ENCODE measurements around the gene ZGLP1.
A peak's percentile ranks its signal among the peaks of the same experiment; 100 is the strongest.
"Not testable (repeated sequence)": the region's sequence is repeated elsewhere in the genome, so short reads cannot be mapped to it uniquely, and the experiment has no call there.

Gene ZGLP1

DNA sequence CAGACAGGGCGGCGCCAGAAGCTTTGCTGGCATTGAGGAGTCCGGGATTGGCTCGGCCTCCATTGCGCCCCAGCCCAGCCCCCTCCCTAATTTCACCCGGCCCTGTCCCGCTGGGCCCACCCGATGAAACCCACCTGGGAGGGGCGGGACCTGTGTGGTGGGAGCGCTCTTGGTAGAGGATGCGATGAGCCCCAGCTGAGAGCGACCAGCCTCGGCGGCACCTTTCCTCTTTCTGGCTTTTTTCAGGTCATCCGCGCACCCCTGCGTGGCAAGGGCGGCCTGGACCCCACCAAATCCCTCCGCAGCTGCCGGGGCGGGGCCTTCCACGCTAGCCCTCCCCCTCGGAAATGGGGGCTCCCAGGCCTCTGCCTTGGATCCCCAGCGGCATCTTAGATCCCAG is at the start of gene ZGLP1:
ZGLP1 (minus strand) TSS at position 393 of the 400 bp plus-strand sequence.
- DNase-seq: no peak

DNA sequence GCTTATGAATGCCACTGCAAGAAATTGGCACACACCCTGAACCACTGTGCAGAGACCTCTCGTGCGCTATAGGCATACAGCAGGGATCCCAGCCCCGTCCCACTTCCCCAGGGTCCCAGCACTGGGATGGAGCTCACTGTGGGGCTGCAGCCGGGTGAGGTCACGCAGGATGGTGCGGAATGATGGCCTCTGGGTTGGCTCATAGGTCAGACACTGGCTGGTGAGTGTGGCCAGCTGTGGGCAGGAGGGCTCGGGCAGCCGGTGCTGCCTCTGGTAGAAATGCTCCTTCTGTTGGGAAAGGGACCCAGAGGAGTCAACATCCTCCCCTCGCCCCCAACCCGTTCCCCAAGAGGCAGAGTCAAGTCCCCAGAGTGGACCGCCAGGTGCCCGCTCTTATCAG is 46.8 kb upstream of the ZGLP1 start:
- DNase-seq: no peak

DNA sequence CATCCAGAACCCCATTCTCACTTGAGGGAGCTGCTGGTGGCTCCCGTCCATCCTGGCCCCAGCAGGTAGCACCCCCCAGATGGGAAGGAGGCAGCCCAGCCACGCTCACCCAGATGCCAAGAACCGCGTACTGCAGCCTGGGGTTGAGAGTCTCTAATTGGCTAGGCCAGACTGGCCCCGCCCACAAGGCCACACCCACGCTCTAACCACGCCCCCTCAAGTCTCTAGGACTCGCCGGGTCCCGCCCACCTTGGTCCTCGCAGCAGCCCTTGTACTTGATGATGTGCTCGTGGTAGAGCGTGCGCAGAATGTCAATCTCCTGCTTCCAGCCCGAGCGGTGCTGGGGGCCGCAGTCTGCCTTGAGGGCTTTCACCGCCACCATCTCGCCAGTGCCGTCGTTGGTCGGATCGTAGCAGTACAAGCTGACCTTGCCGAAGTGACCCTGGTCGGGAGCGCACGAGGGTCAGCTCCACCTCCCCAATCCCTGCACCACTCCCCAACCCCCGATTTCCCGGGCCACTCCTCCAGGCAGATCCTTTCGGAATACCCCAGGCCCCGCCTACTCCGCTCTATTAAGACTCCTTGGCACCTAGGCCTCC is 44.3 kb upstream of the ZGLP1 start:
- no peak for DNase-seq

DNA sequence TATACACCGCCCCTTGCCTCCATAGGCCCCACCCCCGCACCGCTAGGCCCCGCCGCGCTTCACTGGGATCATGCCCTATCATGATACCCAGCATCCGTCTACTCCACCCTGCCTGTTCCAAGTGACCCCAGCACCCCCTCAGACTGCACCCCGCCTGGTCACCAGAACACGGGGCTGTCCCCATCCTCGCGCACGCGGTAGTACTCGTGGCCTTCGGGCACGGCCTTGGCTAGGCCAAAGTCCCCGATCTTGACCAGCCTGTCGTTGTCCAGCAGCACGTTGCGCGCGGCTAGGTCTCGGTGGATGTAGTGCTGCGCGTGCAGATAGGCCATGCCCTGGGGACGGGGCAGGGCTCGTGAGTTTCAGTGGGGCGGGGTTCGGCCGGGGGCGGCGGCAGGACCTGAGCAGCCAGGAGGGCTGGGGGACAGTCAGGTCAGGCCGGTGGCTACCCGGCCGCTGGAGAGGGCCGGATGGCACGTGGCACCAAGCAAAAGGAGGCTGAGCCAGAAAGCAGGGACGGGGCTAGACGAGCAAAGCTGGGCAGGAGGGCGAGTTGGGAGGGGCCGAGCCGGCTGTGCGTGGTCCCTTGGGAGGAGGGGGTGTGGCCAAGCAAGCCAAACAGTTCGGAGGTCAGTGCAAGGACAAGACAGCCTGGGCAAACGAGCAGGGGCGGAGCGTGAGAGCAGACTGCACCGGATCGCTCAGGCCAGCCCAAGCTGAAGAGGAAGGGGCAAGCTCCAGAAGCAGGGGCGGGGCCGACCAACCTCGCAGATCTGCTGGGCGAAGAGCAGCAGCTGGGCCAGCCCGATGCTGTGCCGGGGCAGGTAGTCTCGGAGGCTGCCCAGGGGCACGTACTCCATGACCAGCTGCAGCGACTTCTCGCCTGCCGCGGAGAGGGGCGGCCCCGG is 43.4 kb upstream of the ZGLP1 start:
- no peak for DNase-seq

DNA sequence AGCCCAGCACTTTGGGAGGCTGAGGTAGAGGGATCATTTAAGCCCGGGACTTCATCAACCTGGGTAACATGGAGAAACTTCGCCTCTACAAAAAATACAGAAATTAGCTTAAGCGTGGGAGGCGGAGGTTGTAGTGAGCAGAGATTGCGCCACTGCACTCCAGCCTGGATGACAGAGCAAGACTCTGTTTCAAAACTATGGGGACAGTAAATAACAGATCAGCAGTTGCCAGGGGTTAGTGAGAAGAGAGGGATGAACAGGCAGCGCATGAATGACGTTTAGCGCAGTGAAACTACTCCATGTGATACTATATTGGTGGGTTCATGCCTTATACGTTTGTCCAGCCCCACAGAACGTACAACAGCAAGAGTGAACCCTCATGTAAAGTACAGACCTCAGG is 36.9 kb upstream of the ZGLP1 start:
- DNase-seq: no peak

DNA sequence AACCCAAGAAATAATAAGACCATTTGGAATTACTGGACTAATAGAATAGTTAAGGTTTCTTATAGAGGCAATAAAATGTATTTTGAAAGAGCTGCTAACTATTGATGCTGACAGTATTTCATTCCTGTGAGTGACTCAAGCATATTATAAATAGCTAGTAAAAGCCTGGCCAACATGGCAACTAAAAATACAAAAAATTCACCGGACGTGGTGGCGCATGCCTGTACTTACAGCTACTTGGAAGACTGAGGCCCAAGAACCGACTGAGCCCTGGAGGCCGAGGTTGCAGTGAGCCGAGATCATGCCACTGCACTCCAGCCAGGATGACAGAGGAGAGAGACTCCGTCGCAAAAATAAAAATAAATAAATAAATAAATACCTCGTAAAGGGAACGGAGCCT is 35.2 kb upstream of the ZGLP1 start:
- DNase-seq: no peak

DNA sequence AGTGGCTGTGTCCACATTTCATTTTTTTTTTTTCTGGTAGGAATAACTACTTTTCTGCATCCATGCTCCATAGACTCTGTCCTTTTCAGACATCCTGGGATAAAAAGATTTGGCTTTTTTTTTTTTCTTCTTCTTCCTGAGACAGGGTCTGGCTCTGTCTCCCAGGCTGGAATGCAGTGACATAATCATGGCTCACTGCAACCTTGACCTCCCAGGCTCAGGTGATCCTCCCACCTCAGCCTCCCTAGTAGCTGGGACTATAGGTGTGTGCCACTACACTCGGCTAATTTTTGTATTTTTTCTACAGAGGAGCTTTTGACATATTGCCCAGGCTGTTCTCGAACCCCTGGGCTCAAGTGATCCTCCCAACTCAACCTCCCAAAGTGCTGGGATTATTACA is 33.9 kb upstream of the ZGLP1 start:
- DNase-seq: no peak

DNA sequence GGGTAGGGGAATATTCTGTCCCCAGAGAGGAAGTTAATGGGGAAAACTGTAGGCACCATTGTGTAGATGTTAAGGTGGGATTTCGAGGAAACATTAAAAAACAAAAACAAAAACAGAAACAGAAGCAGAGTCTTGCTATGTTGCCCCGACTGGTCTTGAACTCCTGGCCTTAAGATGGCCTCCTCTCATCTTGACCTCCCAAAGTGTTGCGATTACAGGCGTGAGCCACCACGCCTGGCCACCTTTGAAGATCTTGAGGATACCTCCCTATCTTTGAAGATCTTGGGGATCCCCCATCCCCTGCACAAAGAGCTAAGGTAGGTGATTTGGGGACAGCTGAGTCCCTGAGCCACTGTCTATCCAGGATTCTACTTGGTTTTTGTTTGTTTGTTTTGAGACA is 30.4 kb upstream of the ZGLP1 start:
- no peak for DNase-seq

DNA sequence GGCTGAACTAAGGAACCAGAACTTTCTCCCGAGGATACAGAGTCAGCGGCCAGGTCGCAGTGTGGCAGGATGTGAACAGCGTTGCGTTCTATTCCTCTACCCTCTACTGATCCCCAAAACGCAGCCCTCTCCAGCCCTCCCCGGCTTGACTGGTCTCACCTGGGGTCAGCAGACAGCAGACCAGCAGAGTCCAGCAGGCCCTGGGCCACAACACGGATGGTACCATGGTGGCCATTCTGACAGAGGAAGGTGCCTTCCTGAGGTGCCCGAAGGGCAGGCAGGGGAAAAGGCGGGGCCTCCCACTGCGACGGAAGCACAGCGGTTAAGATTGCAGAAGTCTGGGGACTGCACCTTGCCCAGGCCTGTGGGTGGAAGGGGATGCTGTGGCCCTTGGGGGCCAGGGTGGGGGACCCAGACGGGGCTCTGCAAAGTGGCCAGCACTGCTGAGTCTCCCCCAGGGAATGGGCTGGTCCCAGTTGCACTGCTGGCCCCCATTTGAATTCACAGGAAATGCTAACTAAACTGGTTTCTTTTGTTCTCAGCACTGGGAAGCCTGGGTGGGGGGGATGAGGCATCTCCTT is 29.9 kb upstream of the ZGLP1 start, which contains the start of gene ICAM3:
ICAM3 (minus strand) TSS at position 245 of the 581 bp plus-strand sequence; CDS start at position 235, 10 bp downstream.
- DNase-seq: no peak

DNA sequence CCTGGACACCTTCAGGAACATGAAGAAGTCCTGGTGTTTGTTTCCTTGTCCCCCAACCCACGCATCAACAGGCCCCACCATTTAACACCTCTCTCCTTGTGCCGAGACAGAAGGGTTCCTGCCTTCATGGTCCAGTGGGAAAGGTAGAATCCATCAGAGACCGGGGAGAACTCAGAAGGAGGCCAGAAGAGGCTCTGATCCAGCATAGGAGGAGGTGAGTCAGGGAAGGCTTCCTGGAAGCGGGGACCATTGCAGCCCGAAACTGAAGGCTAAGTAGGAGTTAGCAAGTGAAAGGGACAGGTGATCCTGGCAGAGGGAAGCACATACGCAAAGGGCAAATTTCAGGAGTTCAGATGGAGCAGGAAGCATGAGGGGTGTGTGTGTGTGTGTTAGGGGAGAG is 29.3 kb upstream of the ZGLP1 start:
- DNase-seq: no peak

DNA sequence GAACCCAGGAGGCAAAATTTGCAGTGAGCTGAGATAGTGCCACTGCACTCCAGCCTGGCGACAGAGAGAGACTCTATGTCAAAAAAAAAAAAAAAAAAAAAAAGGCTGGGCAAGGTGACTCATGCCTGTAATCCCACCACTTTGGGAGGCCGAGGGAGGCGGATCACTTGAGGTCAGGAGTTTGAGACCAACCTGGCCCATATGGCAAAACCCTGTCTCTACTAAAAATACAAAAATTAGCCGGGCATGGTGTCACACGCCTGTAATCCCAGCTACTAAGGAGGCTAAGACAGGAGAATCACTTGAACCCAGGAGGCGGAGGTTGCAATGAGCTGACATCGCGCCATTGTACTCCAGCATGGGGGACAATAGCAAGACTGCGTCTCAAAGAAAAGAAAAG is 27.1 kb upstream of the ZGLP1 start:
- DNase-seq: not testable (repeated sequence)

DNA sequence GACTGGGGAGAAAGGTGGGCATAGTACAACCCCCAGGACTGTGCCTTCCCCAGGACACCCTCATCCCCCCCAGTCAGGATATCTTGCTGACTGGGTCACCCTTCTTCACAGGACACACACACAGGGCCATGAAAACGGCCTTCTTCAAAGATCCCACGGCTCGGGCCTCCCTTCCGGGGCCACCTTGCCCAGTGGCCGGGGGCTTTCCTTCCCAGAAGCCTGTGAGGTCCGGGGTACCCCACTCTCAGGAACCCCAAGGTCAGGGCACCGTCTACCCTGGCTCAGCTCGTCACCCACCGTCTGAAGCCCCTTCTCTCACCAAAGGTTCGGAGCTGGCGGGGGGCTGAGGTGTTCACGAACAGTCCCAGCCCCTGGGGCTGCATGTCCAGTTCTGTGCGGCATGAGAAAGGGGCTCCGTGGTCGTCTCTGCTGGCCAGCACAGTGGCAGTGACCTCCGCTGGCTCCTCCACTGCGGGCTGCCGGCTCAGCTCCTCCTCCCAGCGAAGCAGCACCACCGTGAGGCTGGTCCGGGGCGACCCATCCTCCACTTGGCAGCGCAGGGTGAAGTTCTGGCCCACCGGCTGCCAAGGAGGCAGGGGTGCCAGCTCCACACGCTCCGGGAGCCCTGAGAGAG is 25.9 kb upstream of the ZGLP1 start:
- no peak for DNase-seq

DNA sequence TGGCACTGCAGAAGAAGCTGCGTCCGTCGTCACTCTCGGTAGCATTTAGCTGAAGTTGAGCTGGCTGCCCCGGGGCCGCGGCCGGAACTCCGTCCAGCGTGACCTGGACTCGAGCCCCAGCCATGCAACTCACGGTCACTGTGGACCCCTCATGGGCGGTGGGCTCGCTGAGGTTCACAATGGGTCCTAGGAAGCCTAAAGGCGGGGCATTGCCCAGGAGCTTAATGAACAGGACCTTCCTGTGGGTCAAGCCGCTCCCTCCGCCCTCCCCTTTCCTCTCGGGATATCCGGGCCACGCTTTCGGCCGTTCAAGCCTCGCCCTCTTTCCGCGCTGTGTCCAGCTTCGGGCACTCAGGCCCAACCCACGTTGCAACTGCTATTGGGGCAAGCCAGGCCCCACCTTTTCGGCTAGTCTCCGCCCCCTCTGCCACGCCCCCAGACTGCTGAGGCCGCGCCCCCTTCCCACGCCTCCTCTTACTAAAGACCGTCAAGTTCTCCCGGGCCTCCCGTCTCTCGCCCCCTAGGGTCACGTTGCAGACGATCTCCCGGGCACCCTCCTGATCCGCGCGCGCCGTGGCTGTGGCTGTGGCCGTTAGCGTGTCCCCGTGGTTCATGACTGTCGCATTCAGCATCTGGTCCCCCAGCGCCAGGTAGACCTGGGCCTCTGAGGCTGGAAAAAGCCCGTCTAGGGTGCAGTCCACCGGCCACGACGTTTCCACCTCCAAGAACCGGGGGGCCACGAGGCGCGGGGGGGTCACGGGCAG is 25.2 kb upstream of the ZGLP1 start:
- DNase-seq: peak; percentile 90

DNA sequence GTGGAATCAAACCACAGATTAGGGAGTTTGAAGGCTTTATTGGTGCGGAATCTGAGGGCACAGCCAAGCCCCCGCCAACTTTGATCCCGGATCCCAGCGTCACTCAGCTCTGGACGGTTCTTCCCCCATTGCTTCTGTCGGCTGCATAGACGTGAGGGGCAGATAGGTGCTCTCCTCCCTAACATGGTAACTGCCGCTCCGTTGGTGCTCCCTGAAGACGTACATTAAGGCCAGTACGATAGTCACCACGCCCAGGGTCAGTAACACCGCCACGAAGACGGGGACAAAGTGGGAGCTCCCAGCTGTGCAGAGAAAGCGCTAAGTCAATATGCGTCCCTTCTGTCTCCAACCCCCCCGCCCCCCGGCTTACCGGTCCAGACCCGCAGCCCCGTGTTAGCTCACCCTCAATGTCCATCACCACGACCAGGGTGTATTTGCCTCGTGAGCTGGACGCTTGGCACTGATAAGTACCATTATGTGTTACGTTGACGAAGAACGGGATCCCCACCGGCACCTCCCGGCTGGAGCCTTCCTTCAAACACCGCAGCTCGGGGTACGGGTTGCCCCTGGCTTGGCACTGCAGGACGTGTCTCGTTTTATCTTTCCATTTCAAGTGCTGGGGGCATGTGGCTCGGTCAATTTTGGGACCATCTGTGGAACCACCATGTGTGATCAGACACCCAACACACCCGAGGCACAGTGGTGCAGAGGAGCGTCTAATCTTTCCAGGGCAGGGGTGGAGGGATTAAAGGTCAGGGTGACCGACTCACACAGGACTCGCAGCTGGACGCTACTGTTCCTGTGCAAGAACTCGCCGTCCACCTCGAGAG is 24.4 kb upstream of the ZGLP1 start:
- DNase-seq: no peak

DNA sequence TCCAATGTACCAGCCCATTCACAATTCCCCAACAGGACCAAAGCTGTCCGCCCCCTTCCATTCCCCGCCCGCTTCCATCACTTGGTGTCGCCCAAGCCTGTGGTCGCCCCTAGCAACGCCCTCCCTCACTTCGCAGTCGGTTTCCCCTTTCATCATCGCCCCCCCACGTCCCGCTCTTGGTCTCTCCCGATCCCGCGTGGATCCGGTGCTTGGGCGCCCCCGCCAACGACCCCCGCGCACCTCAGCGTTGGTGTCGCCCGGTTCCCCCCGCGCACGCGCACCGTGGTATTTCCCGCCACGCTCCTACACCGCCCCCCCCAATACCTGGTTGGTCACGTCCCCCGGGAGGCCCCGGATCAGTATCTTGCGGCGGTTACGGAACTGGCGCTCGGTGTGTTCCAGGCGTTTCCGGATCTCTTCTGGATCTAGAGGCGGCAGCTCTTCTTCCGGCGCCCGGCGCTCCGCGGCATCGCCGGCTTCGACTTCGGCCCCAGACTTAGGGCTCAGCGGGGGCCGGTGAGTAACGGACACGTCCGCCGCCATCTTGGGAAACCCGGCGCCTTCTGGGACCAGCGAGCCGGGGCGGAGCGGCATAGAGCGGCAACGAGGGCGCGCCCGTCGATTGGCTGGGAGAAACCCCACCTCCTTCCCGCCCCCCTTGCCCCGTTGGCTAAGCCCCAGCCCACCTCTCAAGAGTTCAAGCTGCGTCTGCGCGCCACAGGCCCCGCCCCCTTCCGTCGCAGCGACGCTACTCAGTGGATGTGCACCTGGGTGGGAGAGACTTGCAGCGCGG is 23.5 kb upstream of the ZGLP1 start, which contains the start of gene RAVER1:
RAVER1 (minus strand) TSS at position 565 of the 793 bp plus-strand sequence; CDS start at position 543, 22 bp downstream.
- peak; percentile 93 for DNase-seq

DNA sequence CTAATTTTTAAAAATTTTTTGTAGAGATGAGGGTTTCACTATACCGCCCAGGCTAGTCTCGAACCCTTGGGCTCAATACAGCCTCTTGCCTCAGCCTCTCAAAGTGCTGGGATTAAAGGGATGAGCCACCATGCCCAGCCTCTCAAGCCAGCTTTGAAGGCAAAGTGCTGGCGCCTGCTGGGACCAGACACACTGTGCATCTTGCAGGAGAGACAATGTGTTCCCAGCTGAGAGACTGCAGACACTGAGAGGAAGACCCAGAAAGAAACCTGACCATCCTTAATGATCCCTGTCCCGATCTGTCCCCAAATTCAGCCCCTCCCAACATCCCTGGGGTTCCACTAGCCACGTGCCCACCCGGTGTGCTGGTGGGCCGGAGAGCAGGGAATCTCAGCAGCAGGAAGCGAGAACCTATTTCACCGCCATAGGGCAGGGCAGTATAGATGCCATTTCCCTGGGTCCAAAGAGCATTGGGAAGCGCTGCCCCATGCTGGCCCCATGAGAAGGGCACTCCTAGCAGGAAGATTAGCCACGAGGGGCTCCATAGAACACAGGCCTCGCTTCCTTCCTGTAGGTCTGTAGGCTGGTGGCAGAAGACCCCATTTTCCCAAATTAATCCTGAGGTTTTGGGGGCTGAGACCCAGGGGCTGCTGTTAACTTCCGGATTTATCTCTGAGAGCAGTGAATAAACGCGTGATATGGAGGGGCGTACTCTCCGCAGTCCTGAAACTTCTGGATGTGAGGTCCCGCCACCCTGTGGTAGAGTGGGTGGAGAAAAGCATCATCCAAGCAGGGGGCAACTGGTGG is 22.7 kb upstream of the ZGLP1 start:
- DNase-seq: no peak

DNA sequence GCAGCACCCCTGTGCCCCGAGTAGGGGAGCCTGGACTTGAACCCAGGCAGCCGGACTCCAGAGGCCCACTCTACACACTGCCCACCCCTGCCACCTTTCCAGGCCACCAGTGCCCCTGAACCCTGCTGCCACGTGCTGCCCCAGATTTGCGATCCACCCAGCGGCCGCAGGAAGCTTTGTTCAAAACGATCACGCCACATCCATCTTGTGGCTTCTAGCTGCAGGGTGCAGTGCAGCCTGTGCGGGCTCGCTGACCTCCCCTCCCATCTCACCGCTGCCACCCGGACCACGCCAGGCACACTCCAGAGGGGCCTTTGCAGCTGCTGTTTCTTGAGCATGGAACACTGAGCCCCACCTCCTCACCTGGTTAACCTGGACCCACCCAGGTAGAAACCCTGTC is 19.9 kb upstream of the ZGLP1 start:
- no peak for DNase-seq

DNA sequence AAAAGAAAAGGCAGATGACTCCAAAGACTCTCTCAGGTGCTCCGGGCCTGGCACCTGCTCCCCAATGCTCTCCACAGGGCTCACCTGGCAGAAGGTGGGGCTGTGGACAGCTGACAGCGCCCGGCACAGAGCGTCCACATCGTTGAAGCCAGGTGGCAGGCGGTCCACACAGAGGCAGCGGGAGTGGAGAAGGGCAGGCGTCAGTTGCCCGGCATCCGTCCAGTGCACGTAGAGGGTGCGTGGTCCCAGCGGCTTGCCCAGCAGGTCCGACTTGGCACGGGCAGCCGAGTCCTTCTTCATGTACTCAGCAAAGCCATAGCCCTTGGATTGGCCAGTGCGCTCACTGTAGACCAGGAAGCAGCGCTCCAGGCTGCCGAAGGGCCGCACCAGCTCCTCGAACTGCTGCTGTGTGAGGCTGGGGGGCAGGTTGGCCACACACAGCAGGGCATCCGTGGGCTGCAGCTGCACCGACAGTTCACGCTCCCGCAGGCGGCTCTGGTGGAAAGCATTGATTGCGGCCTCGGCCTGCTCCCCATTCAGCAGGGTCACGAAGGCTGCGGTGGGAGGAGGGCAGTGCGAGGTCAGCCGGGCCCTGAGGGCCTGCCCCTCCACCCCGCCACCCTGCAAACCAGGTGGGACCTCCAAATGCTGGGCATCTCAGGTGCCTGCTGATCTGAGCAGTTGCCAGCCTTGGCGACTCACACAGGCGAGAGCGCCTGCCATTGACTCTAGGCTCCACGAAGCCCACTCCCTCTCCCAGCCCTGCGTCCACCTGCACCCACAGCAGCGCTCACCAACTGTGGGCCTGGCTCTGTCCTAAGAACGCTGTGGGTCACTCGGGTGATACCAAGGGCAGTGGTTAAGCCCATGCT is 19.2 kb upstream of the ZGLP1 start:
- no peak for DNase-seq

DNA sequence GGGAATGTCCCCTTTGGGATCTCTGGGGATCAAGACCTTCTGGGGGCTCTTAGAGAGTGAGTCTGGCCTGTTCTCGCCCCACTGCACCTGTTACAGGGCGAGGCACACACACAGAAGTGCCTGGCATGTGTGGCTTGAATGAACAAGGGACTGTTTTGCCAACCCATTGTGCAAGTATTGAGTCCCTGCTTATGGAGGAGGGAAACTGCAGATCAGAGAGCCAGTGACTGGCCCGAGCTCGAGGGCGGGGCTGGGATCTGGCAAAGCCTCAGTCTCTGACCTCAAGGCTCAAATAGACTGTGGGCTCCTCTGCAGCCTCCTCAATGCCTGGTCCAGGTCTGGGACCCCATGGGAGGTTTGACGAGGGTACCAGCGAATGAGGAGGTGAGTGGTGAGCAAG is 18.2 kb upstream of the ZGLP1 start:
- DNase-seq: no peak
